ENCODE results near the gene CSNK1D. TPM values are rescaled to one million over a fixed set of nuclear protein-coding genes. Genes with fewer than 3 reads are reported as not detected.
A peak's percentile ranks its signal among the peaks of the same experiment; 100 is the strongest.

CSNK1D gene
- 224 and 227 TPM in 2 replicates for total RNA-seq
- long read RNA-seq, transcript CSNK1D-203 (10 exons, 2,047 nt) = major isoform, 5 of 22 reads
- long read RNA-seq, partial matches to known transcripts = 1 of 22 reads
- long read RNA-seq, other reads (novel, unspliced or antisense) = 16 of 22 reads

DNA sequence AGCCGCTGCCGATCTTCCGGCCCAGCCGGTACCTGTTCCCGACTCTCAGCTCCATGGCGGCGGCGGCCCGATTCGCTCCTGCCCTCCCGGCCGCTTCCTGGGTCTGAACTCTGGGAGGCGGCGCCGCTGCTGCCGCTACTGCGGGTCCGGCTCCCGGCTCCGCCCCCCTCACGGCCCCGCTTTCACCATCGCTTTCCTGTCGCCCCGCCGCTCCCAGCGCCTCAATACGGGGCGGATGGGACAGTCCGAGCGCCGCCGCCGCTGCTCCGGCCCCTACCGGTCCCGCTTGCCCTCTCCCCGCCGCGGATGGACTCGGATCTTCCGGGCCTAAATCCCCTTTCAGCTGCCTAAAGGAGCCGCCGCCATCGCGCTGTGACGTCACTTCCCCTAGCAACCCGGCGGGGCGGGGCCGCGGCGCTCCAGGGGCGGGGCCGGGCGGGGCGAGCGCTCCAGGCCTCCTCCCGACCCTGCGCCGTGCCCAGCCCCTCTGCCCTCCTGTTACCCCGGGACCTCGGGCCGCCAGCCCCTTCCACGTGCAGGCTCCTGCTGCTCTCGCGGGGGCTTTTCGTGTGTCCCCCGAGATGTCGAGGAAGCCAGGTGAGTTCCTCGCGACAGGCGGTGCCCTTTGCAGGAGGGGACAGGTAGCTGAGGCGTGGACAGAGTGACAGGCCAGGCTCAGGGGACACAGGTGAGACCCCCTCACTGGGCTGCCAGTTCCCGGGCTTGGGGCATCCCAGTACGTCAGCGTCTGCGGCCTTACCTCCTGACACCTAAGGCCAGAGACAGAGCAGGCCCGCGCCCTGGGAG is at the start of gene CSNK1D:
TSS of gene CSNK1D (minus strand) at position 374 of the 807 bp plus-strand sequence. CDS start at position 55, 319 bp downstream.
- Mint-ChIP-seq H3K27ac (peak within 1 kb of the TSS; percentile 100), H3K27me3 (peaks cover 4% of the 10 kb centered on the region), H3K4me1 (ENCODE audit: low read depth) (peaks cover 50% of the 10 kb centered on the region), H3K36me3 (ENCODE audit: insufficient read depth) (peaks cover 26% of the 10 kb centered on the region), H3K4me3 (ENCODE audit: low read depth) (peak within 1 kb of the TSS; percentile 96), H3K9me3 (ENCODE audit: low read depth) (no peaks in the 10 kb centered on the region)
- TF ChIP-seq, protein P1, sequence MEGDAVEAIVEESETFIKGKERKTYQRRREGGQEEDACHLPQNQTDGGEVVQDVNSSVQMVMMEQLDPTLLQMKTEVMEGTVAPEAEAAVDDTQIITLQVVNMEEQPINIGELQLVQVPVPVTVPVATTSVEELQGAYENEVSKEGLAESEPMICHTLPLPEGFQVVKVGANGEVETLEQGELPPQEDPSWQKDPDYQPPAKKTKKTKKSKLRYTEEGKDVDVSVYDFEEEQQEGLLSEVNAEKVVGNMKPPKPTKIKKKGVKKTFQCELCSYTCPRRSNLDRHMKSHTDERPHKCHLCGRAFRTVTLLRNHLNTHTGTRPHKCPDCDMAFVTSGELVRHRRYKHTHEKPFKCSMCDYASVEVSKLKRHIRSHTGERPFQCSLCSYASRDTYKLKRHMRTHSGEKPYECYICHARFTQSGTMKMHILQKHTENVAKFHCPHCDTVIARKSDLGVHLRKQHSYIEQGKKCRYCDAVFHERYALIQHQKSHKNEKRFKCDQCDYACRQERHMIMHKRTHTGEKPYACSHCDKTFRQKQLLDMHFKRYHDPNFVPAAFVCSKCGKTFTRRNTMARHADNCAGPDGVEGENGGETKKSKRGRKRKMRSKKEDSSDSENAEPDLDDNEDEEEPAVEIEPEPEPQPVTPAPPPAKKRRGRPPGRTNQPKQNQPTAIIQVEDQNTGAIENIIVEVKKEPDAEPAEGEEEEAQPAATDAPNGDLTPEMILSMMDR (IDR thresholded peaks at IDR 0.05; ENCODE audit: unreplicated experiment) = no peak
- peak; percentile 92 for DNase-seq (ENCODE audit: low spot score, unreplicated experiment)

DNA sequence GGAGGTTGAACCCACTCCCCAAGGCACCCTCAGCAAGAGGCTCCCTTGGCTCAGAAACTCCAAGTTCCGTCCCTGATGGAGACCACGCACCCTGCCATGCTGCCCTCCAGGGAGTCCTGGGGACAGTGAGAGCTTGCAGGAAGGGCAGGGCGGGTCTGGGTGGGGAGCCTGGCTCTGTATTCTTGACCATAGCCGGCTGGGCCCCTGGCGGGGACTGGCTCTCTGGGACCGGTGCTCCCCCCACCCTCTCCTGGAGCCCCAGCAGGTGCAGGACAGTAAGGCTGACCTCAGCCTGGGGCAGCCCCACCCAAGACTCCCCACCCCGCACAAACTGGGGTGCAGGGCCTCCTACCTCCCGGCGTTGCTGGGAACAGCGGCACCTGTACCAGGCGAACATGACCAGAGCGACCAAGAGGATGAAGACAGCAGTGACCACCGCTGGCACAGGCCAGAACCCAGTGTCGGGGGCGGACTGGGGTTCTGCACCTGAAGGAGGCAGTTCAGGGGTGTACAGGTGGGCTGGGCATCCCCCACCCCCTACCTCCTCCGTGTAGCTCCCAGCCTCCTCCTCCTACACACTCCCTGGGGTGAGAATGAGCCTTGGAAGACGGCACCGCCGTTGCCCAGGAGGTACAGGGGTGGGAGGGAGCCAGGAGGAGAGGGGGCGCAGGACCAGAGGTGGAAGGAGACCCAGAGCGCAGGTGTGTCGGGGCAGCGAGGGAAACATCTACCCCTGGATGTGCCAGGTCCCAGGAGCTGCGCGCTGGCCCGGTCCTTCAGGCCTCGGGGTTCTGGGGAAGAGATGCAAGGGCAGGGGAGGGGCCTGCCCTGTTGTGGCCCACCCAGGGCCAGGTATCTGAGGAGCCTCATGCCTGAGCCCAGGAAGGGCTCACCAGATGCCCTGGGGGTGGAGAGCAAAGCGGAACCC is 49.3 kb upstream of the CSNK1D start:
- Mint-ChIP-seq H3K27me3 (peaks cover 7% of the 10 kb centered on the region), H3K9me3 (ENCODE audit: low read depth) (no peaks in the 10 kb centered on the region), H3K27ac (no peak overlapping the region), H3K4me3 (ENCODE audit: low read depth) (no peak overlapping the region), H3K36me3 (ENCODE audit: insufficient read depth) (no peaks in the 10 kb centered on the region), H3K4me1 (ENCODE audit: low read depth) (no peaks in the 10 kb centered on the region)
- TF ChIP-seq, protein P1 (IDR thresholded peaks at IDR 0.05; ENCODE audit: unreplicated experiment) = no peak
- no peak for DNase-seq (ENCODE audit: low spot score, unreplicated experiment)

DNA sequence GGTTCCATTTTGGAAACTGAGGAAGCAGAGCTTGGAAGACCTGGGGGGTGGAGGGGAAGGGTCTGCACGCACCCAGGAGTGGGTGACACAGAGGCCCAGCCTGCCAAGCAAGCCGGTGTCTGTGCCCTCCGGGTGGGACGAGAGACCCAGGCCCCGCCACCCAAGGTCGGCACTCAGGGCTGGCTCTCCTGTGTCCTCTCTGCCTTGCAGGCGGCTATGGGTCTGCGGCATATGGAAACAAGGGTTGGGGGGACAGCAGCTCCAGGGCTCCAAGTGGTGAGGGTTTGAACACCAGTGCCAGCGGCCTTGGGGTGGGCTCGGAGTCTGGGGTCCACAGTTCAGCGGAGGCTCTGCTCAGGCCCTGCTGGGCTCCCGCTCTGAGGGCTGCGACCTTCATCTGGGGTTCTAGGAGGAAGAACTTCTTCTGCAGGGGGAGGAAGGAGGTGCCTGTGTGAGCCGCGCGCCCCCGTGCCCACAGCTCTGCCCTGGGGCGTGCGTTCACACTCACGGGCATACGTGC is 48.5 kb upstream of the CSNK1D start:
- no peaks in the 10 kb centered on the region for H3K4me1 Mint-ChIP-seq (ENCODE audit: low read depth)
- no peak for DNase-seq (ENCODE audit: low spot score, unreplicated experiment)
- no peaks in the 10 kb centered on the region for H3K36me3 Mint-ChIP-seq (ENCODE audit: insufficient read depth)
- no peaks in the 10 kb centered on the region for H3K9me3 Mint-ChIP-seq (ENCODE audit: low read depth)
- no peak overlapping the region for H3K27ac Mint-ChIP-seq
- peaks cover 3% of the 10 kb centered on the region for H3K27me3 Mint-ChIP-seq
- H3K4me3 Mint-ChIP-seq (ENCODE audit: low read depth) = no peak overlapping the region
- TF ChIP-seq, protein P1 (IDR thresholded peaks at IDR 0.05; ENCODE audit: unreplicated experiment) = no peak

DNA sequence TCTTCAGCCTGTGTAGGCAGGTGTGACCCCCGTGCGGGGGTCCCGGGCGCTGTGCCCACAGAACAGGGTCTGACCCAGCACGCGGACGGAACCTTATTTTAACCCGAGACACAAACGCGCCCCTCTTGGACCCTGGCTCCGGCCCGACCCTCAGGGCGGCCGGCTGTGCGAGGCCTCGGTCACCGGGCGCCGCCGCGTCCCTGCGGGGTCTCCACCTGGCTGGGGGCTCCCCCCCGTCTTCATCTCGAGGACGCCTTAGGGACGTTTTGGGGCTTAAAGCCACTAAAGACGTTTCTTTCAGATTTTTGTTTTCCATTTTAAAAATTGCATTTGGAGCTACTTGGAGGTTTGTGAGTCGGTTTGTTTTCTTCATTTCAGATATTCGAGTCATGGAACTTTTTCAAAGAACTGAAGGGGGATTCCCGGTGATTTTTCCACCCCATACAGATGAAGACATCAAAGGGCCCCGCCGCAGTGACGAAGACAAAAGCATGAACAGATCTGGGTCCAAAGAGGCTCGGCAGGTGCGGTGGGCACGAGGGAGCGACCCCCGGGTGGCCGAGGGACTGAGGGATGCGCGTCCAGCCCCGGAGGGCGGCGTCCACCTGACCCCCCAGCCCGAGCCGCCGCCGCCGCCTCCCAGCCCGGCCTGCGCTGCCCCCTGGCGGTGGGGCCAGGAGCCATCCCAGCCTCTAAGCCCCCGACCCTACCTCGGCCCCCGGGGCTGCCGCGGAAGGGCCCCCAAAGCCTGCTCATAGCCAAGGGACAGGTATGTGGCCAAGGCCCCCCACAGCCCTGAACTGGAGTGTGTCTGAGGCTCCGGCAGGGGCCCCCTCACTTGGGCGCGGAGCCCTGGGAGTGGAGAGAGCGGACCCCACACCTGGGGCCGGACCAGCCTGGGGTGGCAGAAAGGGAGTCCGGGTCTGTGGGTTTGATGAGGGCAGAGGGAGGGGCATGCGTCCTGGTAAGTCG is 47.7 kb upstream of the CSNK1D start:
- TF ChIP-seq, protein P1 (IDR thresholded peaks at IDR 0.05; ENCODE audit: unreplicated experiment) = peak; percentile 79
- Mint-ChIP-seq H3K4me3 (ENCODE audit: low read depth) (no peak overlapping the region), H3K9me3 (ENCODE audit: low read depth) (no peaks in the 10 kb centered on the region), H3K36me3 (ENCODE audit: insufficient read depth) (no peaks in the 10 kb centered on the region), H3K27me3 (peaks cover 3% of the 10 kb centered on the region), H3K4me1 (ENCODE audit: low read depth) (no peaks in the 10 kb centered on the region), H3K27ac (no peak overlapping the region)
- DNase-seq (ENCODE audit: low spot score, unreplicated experiment) = no peak
